ENCODE results near the gene RIMS3.
A peak's percentile ranks its signal among the peaks of the same experiment; 100 is the strongest.

The RIMS3 gene

DNA sequence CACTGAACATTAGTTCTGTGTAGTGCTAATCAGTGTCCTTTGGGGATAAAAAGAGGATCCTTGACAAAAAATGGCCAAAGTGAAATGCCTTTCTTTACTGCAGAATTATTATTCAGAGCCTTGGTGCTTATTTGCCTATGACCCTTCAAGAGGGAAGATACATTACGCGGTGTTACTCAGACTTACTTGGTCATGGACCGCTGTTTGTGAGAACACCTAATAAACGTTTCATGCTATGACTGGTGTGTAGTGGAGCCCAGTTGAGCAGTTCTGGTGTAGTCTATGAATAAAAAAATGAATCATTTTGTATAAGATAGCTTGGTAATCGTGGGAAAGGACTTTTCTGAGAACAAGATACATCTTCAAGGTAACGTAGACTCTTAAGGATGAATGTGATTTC, 34.3 kb upstream of the RIMS3 start:
- H3K4me3 ChIP-seq (replicated peaks; ENCODE audit: low read depth, low read length): no peak overlapping the region

DNA sequence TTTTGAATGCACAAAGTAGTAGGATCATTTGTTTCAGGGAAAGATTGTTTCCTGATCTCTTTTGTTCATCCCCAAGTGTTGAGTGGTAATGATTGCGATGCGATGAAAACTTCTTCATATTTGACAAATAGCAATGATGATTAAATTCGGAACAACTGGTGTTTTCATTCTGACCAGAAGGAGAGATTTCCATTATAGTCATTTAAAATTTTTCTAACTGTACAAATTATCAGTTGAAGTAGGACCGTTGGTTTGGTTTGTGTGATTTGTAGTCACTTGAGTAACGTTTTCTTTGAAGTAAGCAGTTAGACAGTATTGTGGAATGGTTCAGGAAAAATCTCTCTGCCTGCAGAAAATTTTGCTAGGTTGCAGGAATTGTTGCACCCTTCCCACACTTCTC, 32.0 kb upstream of the RIMS3 start:
- TF ChIP-seq, protein P1, sequence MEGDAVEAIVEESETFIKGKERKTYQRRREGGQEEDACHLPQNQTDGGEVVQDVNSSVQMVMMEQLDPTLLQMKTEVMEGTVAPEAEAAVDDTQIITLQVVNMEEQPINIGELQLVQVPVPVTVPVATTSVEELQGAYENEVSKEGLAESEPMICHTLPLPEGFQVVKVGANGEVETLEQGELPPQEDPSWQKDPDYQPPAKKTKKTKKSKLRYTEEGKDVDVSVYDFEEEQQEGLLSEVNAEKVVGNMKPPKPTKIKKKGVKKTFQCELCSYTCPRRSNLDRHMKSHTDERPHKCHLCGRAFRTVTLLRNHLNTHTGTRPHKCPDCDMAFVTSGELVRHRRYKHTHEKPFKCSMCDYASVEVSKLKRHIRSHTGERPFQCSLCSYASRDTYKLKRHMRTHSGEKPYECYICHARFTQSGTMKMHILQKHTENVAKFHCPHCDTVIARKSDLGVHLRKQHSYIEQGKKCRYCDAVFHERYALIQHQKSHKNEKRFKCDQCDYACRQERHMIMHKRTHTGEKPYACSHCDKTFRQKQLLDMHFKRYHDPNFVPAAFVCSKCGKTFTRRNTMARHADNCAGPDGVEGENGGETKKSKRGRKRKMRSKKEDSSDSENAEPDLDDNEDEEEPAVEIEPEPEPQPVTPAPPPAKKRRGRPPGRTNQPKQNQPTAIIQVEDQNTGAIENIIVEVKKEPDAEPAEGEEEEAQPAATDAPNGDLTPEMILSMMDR (IDR thresholded peaks at IDR 0.05; ENCODE audit: low read length, missing control alignments): no peak
- H3K4me3 ChIP-seq (replicated peaks; ENCODE audit: low read depth, low read length): no peak overlapping the region
- no peak for DNase-seq (ENCODE audit: low read depth)

More for the DNA sequence above, 34.3 kb upstream of the RIMS3 start:
- no peak for DNase-seq (ENCODE audit: low read depth)
- TF ChIP-seq, protein P1 (IDR thresholded peaks at IDR 0.05; ENCODE audit: low read length, missing control alignments): no peak

- DNase-seq (ENCODE audit: low read depth): no peak
- no peak overlapping the region for H3K4me3 ChIP-seq (replicated peaks; ENCODE audit: low read depth, low read length)
- TF ChIP-seq, protein P1 (IDR thresholded peaks at IDR 0.05; ENCODE audit: low read length, missing control alignments): no peak
Measured at GRCh38 chr1:40696294-40696693, 30.8 kb upstream of the RIMS3 start.

GRCh38 chr1:40694353-40694874, 28.9 kb upstream of the RIMS3 start:
- no peak overlapping the region for H3K4me3 ChIP-seq (replicated peaks; ENCODE audit: low read depth, low read length)
- TF ChIP-seq, protein P1 (IDR thresholded peaks at IDR 0.05; ENCODE audit: low read length, missing control alignments): no peak
- DNase-seq (ENCODE audit: low read depth): no peak

DNA sequence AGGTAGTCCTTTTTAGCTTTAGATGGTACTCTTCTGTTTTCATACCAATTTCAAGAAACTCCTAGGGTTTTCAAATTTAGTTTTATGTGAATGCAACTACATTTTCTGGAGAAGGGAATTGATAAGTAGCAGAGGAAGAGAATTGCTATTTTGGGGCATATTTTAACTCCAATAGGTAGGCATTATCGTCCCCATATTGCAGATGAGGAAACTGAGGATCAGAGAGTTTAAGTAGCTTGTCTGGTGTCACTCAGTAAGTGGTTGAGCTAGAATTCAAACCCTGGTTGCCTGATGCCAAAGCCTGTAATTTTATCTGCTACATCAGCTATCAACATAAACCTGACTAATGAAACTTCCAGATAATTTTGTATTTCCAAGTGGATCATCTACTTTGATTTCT, 27.9 kb upstream of the RIMS3 start:
- H3K4me3 ChIP-seq (replicated peaks; ENCODE audit: low read depth, low read length): no peak overlapping the region
- TF ChIP-seq, protein P1 (IDR thresholded peaks at IDR 0.05; ENCODE audit: low read length, missing control alignments): no peak
- DNase-seq (ENCODE audit: low read depth): no peak

DNA sequence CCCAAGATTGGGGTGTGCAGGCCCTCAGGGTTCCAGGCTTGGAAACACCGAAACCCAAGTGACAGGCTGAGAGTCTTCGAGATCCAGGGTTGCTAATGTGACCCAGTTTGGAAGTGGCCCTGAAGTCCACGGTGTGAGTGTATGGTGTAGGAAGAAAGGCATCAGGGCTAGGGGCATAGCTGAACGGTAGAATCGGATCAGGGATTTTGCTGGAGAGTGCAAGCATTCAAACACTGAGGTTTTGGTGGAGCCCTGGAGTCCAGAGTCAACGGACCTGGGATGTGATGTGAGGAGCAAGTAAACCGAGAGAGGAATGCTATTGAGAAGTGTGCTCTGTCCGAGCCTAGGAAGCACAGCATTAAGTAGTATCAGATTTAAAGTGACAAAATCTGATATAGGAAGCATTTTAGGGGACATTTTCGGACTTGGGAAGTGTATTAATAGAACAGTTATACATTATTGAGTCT, 27.0 kb upstream of the RIMS3 start:
- peak; percentile 28 for DNase-seq (ENCODE audit: low read depth)
- TF ChIP-seq, protein P1 (IDR thresholded peaks at IDR 0.05; ENCODE audit: low read length, missing control alignments): no peak
- peak overlapping the region; percentile 75 for H3K4me3 ChIP-seq (replicated peaks; ENCODE audit: low read depth, low read length)

Measured in fibroblast of pulmonary artery (primary cell).